ENCODE measurements around the gene RNF31. TPM values are rescaled to one million over a fixed set of nuclear protein-coding genes. Genes with fewer than 3 reads are reported as not detected.
A peak's percentile ranks its signal among the peaks of the same experiment; 100 is the strongest.

The RNF31 gene
- total and polyA plus RNA-seq, 7 donors = 13.6 to 57.8 (median 31.9) TPM

DNA sequence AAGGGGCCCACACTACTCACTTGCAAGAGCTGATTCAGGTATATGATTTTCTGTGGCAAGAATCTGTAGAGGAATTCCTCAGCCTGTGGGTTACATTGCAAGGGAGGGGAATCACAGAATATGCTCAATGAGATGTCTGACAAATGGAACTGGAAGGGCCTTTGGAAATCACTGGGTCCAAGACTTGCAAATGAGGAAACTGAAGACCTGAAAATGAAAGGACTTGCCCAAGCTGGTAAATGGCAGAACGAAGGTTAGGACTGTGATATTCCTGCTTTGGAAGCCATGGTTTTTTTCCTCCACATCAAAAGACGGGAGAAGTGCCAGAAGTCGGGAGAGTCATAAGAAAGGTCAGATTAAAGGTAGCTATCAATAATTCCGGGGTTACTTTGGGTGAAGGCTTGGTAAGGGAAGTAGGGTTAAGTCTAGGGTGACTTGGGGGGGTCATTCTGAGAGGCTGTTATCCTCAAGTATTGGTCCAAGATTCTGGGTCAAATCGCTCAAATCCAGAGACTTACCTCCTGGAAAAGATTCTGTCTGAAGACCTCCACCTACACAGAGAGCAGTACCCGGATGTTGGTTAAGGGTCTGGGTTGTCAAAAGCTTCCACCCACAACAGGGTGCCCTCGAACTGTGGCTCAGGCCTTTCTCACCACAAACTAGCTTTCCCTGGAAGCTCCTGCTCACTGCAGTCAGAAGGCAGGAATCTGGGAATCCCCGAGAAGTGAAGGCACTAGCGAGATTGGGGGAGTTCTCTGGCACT lies 1.4 kb upstream of the RNF31 start:
- intact Hi-C loops (cut with DNase I) = loop anchor here (2.0 to 10.0 kb wide), 4 partner anchors 15 to 841 kb away; partner anchors contain the start of genes BCL2L2, GMPR2, IRF9 and NEDD8
- TF ChIP-seq POLR2AphosphoS5 (IDR thresholded peaks at IDR 0.05) (no peak), POLR2A (IDR thresholded peaks at IDR 0.05) (no peak), EP300 (IDR thresholded peaks at IDR 0.05) (no peak)
- TF ChIP-seq, protein P1, sequence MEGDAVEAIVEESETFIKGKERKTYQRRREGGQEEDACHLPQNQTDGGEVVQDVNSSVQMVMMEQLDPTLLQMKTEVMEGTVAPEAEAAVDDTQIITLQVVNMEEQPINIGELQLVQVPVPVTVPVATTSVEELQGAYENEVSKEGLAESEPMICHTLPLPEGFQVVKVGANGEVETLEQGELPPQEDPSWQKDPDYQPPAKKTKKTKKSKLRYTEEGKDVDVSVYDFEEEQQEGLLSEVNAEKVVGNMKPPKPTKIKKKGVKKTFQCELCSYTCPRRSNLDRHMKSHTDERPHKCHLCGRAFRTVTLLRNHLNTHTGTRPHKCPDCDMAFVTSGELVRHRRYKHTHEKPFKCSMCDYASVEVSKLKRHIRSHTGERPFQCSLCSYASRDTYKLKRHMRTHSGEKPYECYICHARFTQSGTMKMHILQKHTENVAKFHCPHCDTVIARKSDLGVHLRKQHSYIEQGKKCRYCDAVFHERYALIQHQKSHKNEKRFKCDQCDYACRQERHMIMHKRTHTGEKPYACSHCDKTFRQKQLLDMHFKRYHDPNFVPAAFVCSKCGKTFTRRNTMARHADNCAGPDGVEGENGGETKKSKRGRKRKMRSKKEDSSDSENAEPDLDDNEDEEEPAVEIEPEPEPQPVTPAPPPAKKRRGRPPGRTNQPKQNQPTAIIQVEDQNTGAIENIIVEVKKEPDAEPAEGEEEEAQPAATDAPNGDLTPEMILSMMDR (IDR thresholded peaks at IDR 0.05) = no peak

DNA sequence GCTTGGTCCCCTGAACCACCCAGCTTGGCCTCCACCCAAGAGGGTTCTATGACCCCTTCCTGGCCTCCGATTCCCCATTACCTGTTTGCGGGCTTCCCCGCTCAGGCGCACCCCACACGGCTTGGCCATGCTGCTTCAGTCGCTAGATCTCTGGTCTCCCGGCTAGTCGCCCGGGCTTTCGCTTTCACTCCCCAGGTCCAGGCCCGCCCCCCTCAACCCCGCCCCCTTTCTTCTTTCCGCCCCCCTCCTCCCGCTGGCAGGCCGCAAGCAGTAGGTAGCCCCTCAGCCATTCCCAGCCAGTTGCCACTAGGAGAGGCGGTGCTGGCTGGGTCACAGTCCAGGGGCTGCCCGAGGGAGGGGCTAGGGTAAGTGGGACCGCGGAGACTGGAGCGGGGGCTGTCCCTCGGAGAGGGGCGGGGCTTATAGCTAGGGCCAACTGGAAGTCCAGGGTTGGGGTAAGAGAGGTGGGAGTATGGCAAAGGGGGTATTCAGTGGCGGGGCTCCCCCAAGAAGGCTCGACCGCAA lies 783 bp upstream of the RNF31 start, which contains the start of gene PSME2:
TSS of gene PSME2 (minus strand) at position 158 of the 525 bp plus-strand sequence. CDS start at position 129, 29 bp downstream.
- H3K36me3 ChIP-seq = peaks cover 11 to 41% (median 26%) of the 10 kb centered on the region in 4 donors
- H3K27ac ChIP-seq = peak within 1 kb of the TSS; percentile 92 to 96 (median 95)
- 0% methylated on average over 25 of the region's 25 CpGs for WGBS, 2 donors
- H3K4me1 ChIP-seq = peaks cover 0 to 49% (median 37%) of the 10 kb centered on the region in 4 donors
- no peaks in the 10 kb centered on the region for H3K9me3 ChIP-seq
- H3K27me3 ChIP-seq = no peaks in the 10 kb centered on the region
- H3K4me3 ChIP-seq = peak within 1 kb of the TSS; percentile 58 to 98 (median 77)
- peak; percentile 98 for DNase-seq
- intact Hi-C loops (cut with DNase I) = loop anchor here (2.0 to 10.0 kb wide), 4 partner anchors 14 to 842 kb away; partner anchors contain the start of genes BCL2L2, GMPR2, IRF9 and NEDD8
- TF ChIP-seq POLR2A (IDR thresholded peaks at IDR 0.05) (peak in 1 of 2 donors; percentile 26), POLR2AphosphoS5 (IDR thresholded peaks at IDR 0.05) (peak; percentile 44 to 76 (median 48)), EP300 (IDR thresholded peaks at IDR 0.05) (no peak)

More for the DNA sequence above, 1.4 kb upstream of the RNF31 start:
- H3K27ac ChIP-seq = peak overlapping the region; percentile 92 to 96 (median 95)
- no peaks in the 10 kb centered on the region for H3K27me3 ChIP-seq
- H3K36me3 ChIP-seq = peaks cover 4 to 34% (median 20%) of the 10 kb centered on the region in 4 donors
- DNase-seq = no peak
- WGBS, 2 donors = 3 to 13% methylated on average over 9 of the region's 9 CpGs
- H3K9me3 ChIP-seq = no peaks in the 10 kb centered on the region
- H3K4me3 ChIP-seq = peak overlapping the region; percentile 58 to 98 (median 77)
- peaks cover 0 to 52% (median 37%) of the 10 kb centered on the region in 4 donors for H3K4me1 ChIP-seq

DNA sequence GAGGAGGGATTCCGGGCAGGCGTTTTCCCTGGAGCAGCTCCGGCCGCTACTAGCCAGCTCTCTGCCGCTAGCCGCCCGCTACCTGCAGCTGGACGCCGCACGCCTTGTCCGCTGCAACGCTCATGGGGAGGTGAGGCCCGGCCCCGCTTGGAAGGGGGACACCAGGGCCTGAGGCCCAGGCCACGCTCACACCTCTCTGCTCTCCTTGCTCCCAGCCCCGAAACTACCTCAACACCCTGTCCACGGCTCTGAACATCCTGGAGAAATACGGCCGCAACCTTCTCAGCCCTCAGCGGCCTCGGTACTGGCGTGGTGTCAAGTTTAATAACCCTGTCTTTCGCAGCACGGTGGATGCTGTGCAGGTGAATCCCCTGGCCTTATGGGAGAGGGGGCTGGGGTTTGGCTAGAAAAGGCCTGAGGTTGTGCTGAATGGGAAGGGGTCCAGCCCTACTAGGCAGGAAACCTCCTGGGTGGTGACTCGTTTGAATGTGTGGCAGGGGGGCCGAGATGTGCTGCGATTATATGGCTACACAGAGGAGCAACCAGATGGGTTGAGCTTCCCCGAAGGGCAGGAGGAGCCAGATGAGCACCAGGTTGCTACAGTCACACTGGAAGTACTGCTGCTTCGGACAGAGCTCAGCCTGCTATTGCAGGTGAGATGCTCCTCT lies 597 bp downstream of the RNF31 start:
- no peaks in the 10 kb centered on the region for H3K27me3 ChIP-seq
- H3K9me3 ChIP-seq = no peaks in the 10 kb centered on the region
- H3K4me3 ChIP-seq = peak overlapping the region; percentile 58 to 98 (median 77)
- intact Hi-C loops (cut with DNase I) = loop anchor here (2.0 to 10.0 kb wide), 4 partner anchors 13 to 843 kb away; partner anchors contain the start of genes BCL2L2, GMPR2, IRF9 and NEDD8
- 3 to 5% methylated on average over 29 of the region's 29 CpGs for WGBS, 2 donors
- no peak for TF ChIP-seq POLR2A (IDR thresholded peaks at IDR 0.05)
- TF ChIP-seq EP300 (IDR thresholded peaks at IDR 0.05) = no peak
- TF ChIP-seq POLR2AphosphoS5 (IDR thresholded peaks at IDR 0.05) = no peak
- TF ChIP-seq, protein P1 (IDR thresholded peaks at IDR 0.05) = no peak
- peak; percentile 78 for DNase-seq
- peaks cover 0 to 40% (median 34%) of the 10 kb centered on the region in 4 donors for H3K4me1 ChIP-seq
- H3K36me3 ChIP-seq = peaks cover 21 to 55% (median 36%) of the 10 kb centered on the region in 4 donors
- H3K27ac ChIP-seq = peak overlapping the region; percentile 92 to 96 (median 95)

DNA sequence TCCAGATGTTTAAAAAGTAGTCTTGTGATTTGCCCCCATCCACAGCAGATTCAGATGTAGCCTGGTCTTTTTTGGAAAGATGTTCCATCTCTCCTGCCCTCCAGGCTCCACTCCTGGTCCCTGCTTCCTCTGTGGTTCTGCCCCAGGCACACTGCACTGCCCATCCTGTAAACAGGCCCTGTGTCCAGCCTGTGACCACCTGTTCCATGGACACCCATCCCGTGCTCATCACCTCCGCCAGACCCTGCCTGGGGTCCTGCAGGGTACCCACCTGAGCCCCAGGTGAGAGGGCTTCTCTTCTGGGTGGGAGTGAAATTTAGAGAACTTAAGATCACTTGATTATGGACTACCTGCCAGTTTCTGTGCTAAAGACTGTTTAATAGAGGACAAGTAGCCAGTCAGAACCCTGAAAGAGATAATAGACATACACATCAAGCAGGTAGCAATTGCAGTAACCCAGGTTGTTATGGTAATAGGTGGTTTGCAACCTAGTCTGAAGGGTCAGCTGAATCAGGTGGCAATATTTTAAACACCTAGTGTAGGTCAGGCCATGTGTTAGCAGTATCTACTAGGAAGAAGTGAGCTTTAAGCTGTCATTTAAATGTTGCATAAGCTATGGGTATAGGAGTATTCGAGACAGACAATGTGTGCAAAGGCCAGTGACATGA lies 2.1 kb downstream of the RNF31 start:
- H3K36me3 ChIP-seq = peaks cover 23 to 55% (median 42%) of the 10 kb centered on the region in 4 donors
- no peak overlapping the region for H3K27ac ChIP-seq
- DNase-seq = no peak
- TF ChIP-seq EP300 (IDR thresholded peaks at IDR 0.05) (no peak), POLR2A (IDR thresholded peaks at IDR 0.05) (no peak), POLR2AphosphoS5 (IDR thresholded peaks at IDR 0.05) (no peak)
- TF ChIP-seq, protein P1 (IDR thresholded peaks at IDR 0.05) = no peak
- no peak overlapping the region for H3K4me3 ChIP-seq
- peaks cover 0 to 40% (median 33%) of the 10 kb centered on the region in 4 donors for H3K4me1 ChIP-seq
- WGBS, 2 donors = 92 to 97% methylated on average over 3 of the region's 3 CpGs
- no peaks in the 10 kb centered on the region for H3K27me3 ChIP-seq
- intact Hi-C loops (cut with DNase I) = loop anchor here (5.0 to 10.0 kb wide), 3 partner anchors 83 to 845 kb away; partner anchors contain the start of genes BCL2L2, GMPR2, NEDD8 and PPP1R3E
- H3K9me3 ChIP-seq = no peaks in the 10 kb centered on the region

Data from sigmoid colon (tissue), 7 donors.